GM19467 (cell line): ENCODE measurements around the gene ZNF394.

Experiments used
- ATAC-seq: cut with Tn5 transposase; IDR thresholded peaks from one replicate; pipeline ENCODE4 v1.9.1; 2021; ENCODE audit warnings: mild to moderate bottlenecking, moderate library complexity; ENCODE audit not compliant: unreplicated experiment

Gene ZNF394

DNA sequence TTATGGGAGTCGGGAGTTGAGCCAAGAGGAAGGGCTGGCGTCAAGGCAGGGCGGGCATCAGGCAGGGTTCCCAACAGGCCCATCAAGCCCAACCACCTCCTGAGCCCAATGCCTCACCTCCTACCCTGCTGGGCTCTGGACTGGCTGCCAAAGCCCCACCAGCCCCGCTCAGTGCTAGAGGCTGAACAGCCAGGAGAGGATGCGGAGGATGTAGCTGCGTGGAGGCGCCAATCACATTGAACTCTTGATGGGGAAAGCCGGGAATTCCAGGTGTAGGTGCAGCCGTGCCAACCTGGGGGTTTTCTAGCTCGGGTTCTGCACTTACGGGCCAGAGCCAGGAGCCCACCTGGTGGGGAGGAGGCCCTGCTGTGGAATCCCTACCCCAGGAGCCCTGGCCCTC, 47.0 kb downstream of the ZNF394 start:
- no peak for ATAC-seq

DNA sequence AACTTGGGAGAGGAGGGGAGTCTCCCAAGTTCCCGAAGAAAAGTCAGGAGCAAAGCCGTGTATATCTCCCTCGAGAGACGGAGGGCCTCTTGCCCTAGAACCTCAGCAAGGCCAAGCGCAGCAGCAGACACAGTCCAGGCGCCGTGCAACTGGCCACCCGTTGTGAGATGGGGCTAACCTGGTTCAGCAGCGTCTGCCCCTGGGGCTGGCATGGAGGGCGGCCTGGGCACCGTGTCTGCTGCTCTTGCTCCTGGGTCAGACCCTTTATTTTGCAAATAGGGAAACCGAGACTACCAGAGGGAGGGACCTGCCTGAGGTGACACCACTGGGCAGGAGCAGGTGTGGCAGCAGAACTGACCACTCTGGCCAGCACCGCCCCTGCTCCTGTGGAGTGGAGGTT, 47.5 kb downstream of the ZNF394 start:
- no peak for ATAC-seq

DNA sequence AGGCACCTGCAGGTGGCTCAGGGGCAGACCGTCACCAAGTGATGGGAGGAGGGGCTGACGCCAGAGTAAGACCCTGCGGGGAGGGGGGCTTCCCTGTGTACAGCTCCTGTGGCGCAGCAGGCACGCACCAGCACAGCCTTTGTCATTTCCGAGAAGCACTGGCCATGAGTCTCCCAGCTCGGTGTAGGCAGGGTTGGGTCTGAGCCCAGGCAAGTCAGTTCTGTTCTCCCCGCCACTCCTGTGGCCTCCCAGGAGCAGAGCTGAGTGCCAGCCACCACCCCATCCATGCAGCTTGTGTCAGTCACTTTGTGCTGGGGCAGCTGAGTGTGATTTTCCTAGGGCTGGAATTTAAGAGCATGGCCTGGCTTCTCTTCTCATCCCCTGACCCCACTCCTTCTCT, 48.1 kb downstream of the ZNF394 start:
- no peak for ATAC-seq

DNA sequence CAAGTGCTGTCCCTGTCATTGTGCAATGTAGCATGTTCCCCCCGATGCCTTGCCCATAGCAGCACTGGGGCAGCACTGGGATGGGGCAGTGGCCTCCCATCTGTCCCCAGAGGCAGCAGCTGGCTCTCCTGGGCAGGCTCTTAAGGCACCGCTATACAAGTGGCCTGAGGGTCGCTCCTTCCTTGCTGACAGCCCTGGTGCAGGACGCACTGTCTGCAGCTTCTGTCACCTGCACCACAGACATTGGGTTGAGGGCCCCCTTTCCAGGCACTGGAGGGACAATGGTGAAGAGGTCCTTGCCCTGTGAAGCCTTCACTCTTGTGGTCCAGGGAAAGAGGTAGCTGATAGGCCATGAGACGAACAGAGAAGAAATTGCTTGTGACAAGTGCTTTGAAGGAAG, 50.8 kb downstream of the ZNF394 start:
- ATAC-seq: no peak

DNA sequence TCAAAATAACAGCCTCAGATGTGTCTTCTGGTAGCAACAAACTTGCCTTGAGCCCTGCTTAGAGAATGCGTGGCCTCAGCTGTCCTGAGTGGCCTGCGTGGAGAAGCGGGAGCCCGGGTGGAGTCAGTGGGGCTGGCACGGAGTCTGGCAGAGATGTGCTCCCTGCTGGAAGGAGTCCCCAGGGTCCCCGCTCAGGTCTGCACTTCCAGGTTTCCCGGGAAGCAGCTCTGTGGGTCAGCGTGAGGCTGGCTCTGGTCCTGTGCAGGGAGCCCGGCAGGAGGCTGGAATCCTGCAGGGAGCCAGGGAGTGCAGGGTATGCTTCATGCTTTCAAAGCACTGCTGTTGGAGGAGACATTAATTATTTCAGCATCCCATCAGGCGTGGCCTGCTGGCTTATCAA, 51.2 kb downstream of the ZNF394 start:
- no peak for ATAC-seq

DNA sequence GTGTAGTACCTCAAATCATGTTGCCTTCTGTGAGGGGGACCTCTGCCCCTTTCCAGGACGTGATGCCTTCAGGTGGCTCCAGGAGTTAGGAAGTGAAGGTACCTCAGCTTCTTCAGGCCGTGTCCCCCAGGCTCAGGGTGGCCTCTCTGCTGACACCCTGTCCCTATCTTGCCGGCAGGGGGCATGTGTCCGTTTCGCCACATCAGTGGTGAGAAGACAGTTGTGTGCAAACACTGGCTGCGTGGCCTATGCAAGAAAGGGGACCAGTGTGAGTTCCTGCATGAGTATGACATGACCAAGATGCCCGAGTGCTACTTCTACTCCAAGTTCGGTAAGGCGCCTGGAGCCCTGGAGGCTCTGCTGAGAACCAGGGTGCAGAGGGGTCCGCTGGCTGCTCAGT, 52.1 kb downstream of the ZNF394 start:
- ATAC-seq: no peak

DNA sequence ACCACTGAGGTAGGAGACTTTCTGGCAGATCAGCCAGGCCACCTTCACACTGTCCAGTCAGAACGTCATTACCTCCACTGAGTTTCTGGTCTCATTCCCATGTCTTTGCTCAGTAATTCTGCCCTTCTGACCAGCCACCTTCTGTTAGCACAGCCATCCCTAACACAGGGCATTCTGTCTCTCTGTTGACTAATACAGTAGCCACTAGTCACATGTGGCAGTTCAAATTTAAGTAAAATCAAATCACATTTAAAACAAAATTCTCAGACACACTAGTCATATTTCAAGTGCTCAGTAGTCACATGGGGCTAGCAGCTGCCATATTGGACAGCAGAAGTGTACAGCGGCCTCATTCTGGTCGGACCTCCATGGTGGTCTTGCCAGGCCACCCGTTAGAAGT, 54.0 kb downstream of the ZNF394 start:
- no peak for ATAC-seq
